Stimulated activated CD8-positive, alpha-beta memory T cell treated with anti-CD3 and anti-CD28 coated beads, Interleukin-15, amount 100 ng/mL, for 48 hours (primary cell): Measurements from ENCODE around the gene GRID2.
"Not testable (repeated sequence)": the region's sequence is repeated elsewhere in the genome, so short reads cannot be mapped to it uniquely, and the experiment has no call there.

Experiments used
- DNase-seq, 2 donors: peaks; one replicate each; pipeline ENCODE4 v3.0.0-alpha.2; 2020; ENCODE audit warnings: low read depth in 2 of 2

The GRID2 gene

DNA sequence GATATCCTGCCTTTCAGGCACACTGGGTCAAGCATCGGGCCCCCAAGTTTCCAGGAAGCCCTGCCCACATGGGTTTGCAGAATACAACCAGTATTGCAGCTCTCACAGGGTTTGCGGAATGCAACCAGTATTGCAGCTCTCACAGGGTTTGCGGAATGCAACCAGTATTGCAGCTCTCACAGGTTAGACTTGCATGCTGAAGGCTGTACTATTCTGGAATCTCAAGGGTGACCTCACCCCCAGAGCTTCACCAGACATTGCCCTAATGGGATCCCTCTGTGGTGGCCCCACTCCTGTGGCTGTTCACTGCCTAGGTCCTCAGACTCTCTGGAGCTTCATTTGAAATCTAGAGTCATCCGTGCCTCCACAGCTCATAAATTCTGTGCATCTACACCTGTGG is 884.1 kb downstream of the GRID2 start:
- DNase-seq: no peak

DNA sequence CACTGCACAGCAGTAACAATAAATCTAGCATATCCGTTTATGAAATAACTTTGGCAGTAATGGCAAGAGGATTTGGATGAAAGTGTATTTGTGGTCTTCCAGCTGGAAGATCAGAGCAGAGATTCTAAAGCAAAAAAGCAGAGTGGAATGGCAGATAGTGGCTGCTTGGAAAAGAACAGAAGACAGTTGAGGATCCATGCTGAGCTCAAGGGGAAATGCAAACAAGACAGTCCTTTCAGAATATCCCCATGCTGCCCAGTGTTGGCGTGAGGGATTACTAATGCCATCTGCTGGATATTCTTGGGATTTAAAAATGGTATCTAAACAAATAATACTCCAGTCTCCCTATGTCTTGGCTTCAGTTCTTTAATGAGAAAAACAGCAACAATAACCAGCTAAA is 895.7 kb downstream of the GRID2 start:
- DNase-seq: no peak

DNA sequence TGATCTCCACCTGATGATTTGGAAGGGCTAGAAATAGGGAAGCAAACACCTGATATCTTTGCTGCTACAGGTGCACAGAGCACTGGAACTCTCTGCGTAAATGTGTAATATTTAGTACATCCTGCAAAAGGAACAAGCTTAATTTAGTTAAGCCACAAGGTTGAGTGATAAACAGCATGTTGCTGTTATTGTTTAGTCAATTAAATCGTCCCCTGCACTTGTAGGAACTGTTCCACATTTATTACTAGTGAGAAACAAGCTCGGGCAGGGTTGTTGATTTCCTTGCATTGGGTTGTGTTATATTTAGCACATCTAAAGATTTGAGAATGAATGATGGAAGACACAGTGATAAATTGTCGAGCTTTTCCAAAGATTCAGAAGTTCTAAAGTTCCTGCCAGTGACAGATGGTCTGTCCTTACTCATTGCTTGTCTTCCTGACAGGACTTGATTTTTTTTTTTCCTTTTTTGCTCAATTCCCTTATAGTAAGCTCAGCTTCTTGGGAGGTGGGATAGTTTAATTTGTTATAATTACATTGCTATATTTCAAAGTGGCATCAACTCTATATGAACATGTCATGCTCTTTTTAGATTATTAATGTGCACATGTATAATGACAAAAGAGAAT is 897.8 kb downstream of the GRID2 start:
- DNase-seq: no peak

DNA sequence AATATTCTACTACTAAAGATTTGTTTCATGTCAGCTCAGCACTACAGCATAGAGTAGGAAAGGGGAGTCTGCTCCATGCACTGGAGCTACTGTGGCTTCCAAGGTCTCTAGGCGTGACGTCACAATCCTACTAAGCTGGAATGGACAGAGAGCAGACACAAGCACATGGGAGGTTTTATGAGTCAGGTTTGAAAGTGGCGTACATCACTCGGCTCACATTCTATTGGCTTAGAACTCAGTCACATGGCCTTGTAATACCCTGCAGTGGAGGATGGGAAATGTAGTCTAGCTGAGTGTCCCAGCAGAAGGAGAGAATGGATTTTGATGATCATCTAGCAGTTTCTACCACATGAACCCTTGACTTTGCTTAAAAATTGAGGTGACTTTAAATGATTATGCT is 899.9 kb downstream of the GRID2 start:
- no peak for DNase-seq

DNA sequence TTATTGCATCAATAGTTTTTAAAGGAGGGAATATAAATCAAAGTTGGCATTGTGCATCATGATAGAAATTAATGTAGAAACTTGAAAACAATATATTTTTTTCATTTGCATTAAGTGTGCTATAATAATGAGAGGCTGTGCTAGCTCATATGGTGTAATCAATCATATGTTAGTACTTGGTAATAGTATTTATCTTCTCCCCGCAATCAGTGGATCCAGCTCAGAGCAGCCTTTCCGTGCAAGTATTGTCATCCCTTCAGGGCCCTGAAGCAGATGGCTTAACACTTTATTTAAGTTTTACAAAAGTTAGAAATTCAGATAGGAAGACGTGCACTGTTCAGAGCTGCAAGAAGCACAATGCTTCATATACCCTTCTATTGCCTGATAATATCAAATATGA is 908.5 kb downstream of the GRID2 start:
- DNase-seq: no peak

DNA sequence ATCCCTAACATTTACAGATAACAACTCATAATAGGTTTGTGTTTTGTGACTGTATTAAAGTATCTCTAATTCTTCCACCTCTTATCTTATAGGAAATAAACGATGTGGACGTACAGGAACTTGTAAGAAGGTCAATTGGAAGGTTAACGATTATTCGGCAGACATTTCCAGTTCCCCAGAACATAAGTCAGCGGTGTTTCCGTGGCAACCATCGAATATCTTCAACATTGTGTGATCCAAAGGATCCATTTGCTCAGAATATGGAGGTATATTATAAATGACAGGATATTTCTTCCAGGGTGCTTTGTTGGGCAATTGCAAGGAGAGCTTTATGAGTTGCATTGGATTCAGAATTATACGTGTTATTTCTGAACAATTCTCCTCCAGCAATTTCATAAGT is 912.9 kb downstream of the GRID2 start:
- DNase-seq: no peak

DNA sequence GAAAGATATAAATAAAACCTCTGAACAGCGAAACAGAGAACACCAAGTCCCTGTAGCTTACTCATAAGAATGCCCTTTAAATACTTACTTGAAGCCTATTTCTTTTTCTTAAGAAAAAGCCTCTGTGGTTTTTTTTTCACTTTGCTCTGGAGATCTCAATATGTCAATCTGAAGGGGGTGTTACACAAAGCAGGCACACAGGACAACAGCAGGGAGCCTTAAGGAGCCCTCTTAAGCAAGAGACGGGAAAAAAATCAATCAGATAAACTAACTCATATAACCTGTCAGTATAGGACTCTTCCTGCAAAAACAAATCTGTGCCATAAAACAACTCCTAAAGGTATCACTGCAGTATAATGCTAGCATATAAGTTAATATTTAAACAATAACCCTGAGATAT is 913.7 kb downstream of the GRID2 start:
- no peak for DNase-seq

DNA sequence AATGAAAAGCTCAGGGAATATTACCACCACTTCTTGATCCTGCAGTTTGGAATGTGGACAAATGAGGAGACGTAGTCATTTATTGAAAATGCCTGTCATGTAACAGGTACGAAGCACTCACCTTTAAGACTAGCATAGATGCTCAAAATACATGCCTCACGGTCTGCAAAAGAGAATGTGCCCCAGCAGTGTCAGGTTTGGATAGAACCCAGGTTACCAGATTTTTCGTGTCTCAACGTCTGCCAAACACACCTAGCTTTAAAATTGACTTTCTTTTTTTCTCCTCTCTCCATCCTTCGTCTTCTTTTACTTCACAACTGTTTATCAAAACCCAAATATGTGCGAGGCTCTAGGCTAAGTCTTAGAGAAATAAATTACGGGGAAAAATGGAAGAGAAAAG is 918.0 kb downstream of the GRID2 start:
- DNase-seq: no peak

DNA sequence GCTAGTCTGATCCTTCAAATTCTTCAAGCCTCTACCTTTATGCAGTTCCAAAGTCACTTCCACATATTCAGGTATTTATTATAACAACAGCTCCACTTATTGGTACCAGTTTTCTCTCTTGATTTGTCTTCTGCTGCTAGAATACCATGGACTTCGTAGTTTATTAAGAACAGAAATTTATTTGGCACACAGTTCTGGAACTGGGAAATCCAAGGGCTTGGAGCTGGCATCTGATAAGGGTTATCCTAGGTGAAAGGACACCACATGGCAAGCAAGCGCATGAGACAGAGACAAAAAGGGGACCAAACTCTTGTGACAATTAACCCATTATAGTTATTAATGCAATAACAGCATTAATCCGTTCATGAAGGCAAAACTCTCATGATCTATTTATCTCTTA is 924.3 kb downstream of the GRID2 start:
- no peak for DNase-seq

DNA sequence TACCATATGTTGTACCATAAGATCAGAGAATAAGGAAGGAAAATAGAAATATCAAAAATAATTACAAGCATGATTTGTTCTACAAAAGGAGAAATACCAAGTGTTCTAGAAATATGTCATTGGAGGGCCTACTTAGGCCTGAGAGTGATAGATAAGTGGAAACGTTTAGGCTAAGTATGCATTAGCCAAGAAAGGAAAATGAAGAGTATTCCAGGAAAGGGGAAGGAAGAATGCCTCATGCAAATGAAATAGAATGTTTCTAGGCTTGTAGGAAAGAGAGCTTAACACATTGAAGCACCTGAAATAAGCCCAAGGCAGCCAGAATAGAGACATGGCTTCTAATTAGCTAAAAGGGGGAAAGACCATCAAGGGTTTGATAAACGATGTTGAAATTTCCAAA is 929.1 kb downstream of the GRID2 start:
- DNase-seq: no peak

DNA sequence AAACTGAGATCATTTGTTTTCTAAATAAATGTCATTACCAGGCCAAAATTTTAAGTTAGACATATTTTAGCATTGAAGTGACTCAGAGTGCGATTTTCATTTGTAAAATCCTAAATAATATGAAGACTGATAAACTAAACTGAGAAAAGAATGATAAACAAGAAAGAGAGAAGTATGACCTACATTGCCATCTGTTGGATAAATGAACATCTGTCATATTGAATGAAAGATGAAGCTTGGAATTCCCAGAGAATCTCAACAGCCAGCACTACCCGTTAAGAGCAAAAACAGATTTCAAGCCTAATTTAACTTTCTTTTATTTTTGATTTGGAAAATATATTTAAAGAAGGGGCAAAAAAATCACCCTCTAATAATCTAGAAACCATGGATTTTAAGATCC is 933.8 kb downstream of the GRID2 start:
- DNase-seq: no peak

DNA sequence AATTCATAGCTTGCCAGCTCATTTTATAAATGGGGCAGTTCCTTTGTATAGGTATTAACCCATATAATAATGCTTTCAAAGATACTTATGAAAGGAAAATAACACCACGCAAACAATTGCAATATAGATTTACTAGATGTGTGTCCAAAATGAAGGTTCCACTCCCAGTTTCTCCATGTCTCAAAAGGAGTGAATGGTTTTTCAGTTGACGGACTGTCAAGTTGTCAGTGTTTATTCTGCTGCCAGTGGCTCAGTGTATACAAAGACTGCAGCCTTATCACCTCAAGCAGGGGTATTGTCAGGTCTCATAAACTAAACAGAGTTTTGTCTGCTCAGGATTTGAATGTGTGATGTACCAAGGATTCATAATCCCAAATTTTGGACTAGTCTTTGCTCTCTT is 939.5 kb downstream of the GRID2 start:
- DNase-seq: no peak

DNA sequence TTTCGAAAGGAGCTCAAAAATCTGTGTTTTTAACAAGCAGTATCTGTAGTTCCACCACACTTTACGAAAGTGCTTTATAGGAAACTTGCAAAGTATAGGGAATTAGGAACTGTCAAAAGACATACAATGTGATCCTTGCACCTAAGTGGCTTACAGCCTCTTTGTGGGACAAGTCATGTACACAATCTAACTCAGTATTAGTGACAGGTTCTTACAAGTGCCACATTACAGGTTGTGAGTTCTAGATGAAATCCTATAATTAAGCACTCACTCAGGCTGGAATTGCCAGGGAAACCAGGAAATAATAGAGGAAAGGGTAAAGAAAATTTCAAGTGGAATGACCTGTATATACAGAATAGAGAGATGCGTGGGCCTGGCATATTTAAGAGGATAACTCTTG is 957.4 kb downstream of the GRID2 start:
- DNase-seq: no peak

DNA sequence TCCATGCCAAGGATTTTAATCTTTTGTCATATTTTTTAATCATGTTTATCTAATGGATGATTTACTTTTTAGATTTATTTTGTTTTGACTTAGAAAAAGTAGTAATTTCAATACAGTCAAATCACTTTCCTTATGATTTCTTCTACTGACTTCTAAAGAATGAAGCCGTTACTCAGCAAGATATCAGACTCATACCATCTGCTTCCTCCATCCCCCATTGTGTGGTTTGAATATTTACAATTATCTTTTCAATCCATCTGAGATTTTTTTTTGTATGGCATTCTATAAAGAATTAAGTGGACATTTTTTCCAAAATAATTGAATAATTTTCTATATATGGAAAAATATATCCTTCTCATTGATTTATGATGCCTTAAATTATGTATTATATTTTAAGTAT is 959.4 kb downstream of the GRID2 start:
- no peak for DNase-seq

DNA sequence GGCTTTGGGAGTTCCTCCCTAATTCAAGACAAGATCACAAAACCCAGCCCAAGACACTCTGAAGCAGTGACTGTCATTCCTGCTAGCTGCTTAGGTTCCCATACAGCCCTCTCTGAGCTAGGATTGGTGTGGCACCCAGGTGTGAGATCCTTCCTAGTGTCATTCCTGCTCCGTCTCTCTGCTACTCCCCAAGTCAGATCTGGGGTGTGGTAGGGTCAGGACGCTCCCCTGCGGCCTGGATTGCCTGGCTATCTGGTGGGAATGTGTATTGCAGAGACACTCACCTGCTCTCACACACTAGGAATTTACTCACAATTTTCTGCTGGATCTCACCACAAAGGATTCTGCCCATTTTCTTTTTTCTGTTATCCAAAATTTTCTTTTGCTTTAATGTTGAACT is 964.0 kb downstream of the GRID2 start:
- no peak for DNase-seq

DNA sequence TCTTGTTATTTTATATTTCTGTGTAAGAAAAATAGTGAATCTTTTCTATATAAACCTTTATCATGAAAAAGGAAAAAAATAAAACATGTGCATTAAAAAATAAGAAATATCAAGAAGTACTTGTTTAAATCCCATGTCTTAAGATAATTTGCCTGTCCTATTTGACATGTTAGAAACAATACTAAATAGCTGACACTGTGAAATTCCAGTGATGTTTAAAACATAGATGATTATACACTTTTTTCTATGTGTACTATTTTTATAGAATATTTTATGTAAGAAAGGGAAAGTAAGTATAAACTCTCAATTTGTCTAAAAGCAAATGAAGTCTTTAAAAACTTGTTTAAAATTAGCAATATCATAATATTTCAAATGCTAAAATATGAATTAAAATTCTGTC is 981.6 kb downstream of the GRID2 start:
- no peak for DNase-seq

DNA sequence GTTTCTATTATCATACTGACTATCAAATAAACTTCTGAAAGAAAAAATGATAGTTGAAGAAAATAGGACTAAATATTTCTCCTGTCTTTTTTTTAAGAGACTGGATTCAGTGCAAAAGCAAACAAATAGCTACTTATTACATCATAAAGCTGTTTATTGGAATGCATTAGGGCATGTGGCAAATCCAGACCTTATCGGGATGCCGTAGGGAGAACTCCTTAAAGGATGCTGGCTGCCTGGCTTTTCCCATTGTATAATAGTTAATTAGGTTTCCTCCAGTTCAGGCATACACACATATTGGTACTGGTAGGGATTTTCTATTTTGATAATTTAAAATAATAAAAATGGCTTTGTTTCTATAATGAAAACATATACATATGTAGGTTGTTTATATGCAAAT is 985.5 kb downstream of the GRID2 start:
- DNase-seq: no peak

DNA sequence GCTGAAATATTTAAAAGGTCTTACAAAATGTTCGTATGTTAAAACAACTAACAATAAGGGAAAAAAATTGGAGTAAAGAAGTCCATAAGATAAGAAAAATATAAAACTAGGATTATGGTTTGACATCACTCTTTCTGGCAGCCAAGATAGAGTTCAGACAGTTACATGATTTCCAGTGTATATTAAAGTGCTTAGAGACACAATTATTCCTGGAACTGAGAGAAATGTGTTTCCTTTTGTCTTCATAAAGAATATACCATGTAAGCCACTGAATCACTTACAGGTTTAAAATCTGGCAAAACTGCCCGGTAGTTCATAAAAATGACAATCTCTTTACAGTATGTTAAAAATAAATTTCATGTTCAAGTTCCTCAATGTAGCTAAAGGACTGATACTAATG is 986.1 kb downstream of the GRID2 start:
- DNase-seq: no peak

DNA sequence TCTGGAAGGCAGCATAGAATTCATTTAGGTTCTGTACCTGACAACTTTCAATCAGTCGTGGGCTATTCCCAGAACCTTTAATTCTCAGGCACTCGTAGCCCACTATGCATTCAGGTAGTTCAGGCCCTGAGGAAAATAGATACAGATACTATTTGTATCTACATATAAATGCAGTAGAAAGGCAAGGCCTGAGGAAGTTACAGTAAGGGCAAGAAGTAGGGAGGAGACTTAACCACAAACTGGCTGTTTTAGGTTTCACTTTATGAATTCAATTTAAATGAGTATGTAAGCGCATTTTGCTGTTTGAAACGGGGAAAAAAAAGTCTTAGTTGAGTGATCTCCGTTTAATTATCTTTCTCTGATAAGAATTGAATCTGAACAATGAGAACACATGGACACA is 995.4 kb downstream of the GRID2 start:
- DNase-seq: no peak

DNA sequence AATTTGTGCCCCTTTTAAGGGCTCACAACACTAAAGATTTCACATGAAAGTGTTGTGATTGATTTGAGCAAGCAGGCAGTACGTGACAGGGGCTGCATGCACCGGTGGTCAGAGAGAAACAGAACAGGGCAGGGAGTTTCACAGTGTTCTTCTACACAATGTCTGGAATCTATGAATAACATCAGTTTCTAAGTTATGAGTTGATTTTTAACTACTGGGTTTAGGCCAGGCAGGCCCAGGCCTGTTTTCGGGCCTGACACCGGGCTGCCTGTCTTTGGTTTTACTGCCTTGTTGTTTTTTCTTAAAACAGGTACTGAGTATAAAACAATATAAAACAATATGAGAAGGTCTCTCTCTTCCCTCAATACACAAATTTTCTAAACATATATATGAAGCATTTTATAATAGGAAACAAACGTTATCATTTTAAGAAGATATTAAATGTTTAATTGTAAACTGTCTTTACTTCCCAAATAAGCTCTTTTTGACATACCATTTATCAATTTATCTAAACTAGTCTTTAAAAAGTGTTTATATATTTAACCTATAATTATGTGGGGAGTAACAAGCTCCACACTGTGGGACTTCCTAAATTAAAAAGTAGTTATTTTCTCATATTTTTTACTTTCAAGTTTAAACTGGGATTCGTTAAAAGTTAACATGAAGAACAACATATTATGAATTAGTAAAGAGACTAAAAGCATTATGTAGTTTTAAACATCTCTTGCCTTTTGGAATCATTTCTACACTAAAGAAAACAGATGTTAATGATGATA is 997.2 kb downstream of the GRID2 start:
- DNase-seq: not testable (repeated sequence)

DNA sequence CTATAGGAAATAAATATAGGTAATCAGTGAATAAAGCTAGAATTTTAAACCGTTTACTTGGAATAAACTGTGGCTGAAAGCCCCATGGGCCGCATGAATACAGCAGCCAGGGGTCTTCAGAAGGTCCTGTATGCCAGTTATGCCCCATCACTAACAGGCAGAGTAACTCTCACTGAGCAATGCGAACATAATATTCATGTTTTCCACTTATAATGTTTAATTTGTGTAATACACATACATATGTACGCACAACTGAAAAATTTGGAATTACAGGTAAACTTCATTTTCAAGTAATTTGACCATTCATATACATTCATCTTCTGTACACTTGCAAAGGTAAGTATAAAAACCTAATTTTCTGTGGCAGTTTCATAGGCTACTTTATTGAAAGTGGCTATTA is 998.5 kb downstream of the GRID2 start:
- DNase-seq: no peak

DNA sequence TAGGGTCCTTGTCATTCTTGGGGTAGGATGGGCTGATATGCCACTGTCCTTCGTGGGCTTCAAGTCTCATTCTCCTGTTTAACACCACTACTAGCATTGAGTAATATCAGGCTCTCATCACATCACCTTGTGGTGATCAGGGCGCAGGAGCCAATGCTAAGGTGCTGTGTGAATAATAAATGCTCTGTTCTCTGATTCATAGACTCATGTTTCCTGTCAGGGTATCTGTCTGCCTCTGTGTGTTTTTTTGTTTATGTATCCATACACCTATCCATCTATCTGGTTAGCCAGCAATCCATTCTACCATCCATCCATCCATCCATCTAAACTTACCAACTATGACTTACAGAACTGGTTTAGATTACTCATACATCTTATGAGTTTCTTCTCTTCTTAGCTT is 999.7 kb downstream of the GRID2 start:
- no peak for DNase-seq

DNA sequence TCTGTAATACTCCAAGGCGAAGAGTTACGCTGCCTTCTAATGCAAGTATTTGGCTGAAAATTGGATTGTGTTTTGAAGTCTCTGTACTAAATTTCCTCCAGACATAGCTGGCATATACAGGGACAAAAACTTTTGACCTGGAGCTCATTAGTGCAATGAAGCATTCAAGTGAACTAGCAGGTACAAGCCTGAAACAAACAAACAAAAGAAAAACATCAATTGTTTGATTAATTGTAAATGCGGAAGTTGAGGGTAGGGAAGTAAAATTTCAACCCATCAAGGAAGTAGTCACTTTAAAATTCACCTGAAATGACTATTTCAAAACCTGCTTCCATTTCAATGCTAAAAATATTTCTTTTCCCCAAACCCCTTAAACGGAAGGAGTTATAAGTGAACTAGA is 1008.5 kb downstream of the GRID2 start:
- no peak for DNase-seq

DNA sequence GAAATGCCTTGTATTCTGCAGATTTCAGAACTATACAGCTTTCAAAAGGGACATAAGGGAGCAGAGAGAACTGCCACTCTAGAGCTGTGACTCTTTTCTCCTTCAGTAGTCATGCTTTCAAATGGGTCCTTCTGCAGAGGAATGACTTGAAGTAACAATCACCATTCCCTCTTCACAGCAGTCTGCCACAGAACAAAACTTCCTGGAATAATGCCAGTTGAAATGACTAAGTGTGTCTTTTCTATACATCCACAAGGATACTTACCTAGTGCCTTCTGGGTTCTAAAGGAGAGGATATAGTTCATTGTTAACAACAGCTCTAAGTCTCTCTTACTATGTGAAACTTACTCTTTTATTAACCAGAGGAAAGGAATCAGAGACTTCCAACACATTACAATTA is 1009.4 kb downstream of the GRID2 start:
- DNase-seq: no peak
